ENCODE data around the gene STAT5A.

- TF ChIP-seq EZH2 (IDR thresholded peaks at IDR 0.05; ENCODE audit: borderline replicate concordance, low read length): no peak
- TF ChIP-seq CTCF (conservative IDR thresholded peaks at IDR 0.05 in 1 of 2, IDR thresholded peaks at IDR 0.05 in 1 of 2; ENCODE audit: extremely low read depth in 1 of 2, insufficient read depth in 1 of 2, low read depth in 1 of 2, low read length in 2 of 2): no peak
Measured at GRCh38 chr17:42339221-42339620, 50.9 kb downstream of the STAT5A start.

All from mammary epithelial cell (primary cell).